ENCODE results near the gene PCNX1. TPM values are rescaled to one million over a fixed set of nuclear protein-coding genes. Genes with fewer than 3 reads are reported as not detected.

Gene PCNX1
- total RNA-seq, 1 donor, result 51.0 TPM

DNA sequence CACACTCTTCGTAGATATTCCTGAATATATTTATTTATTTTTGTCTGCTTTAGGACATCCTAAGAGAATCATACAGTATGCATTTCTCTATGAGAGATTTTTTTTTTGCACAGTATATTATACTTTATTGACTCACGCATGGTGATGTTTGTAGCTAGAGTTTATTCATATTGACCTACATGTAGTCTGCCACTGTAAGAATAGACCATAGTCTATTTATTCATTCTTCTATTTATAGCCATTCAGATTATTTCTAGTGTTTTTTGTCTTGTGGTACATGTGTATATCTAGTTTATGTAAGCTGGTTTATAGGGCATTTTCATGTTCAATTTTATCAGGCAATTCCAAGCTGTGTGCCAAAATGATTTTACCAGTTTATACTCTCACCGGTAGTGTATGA lies 45.2 kb downstream of the PCNX1 start:
- Histone ChIP-seq H4K20me1 (ENCODE audit: insufficient read depth, low read length) (peaks cover 12% of the 10 kb centered on the region), H3K4me3 (ENCODE audit: insufficient read depth, low read length) (no peak overlapping the region), H3K27me3 (ENCODE audit: insufficient read depth, low read length) (no peaks in the 10 kb centered on the region), H3K4me2 (ENCODE audit: insufficient read depth, low read length) (no peak overlapping the region), H3K9me3 (ENCODE audit: low read depth, low read length) (no peaks in the 10 kb centered on the region), H3K27ac (ENCODE audit: low read depth, low read length) (no peak overlapping the region), H2AFZ (ENCODE audit: low read length) (no peak overlapping the region), H3K79me2 (ENCODE audit: insufficient read depth, low read length) (peaks cover 40% of the 10 kb centered on the region), H3K36me3 (ENCODE audit: insufficient read depth, low read length) (peaks cover 11% of the 10 kb centered on the region), H3K4me1 (ENCODE audit: insufficient read depth, low read length) (peaks cover 6% of the 10 kb centered on the region)
- no peak for TF ChIP-seq CTCF (IDR thresholded peaks at IDR 0.05; ENCODE audit: extremely low read depth, low read depth, low read length)
- no peak for DNase-seq (ENCODE audit: insufficient read length, low spot score, missing footprints)

- Histone ChIP-seq H3K4me2 (ENCODE audit: insufficient read depth, low read length) (no peak overlapping the region), H3K27ac (ENCODE audit: low read depth, low read length) (no peak overlapping the region), H3K4me1 (ENCODE audit: insufficient read depth, low read length) (peaks cover 6% of the 10 kb centered on the region), H4K20me1 (ENCODE audit: insufficient read depth, low read length) (peaks cover 12% of the 10 kb centered on the region), H3K27me3 (ENCODE audit: insufficient read depth, low read length) (no peaks in the 10 kb centered on the region), H3K4me3 (ENCODE audit: insufficient read depth, low read length) (no peak overlapping the region), H3K36me3 (ENCODE audit: insufficient read depth, low read length) (peaks cover 7% of the 10 kb centered on the region), H3K79me2 (ENCODE audit: insufficient read depth, low read length) (peaks cover 43% of the 10 kb centered on the region), H3K9me3 (ENCODE audit: low read depth, low read length) (no peaks in the 10 kb centered on the region), H2AFZ (ENCODE audit: low read length) (no peak overlapping the region)
- no peak for DNase-seq (ENCODE audit: insufficient read length, low spot score, missing footprints)
- no peak for TF ChIP-seq CTCF (IDR thresholded peaks at IDR 0.05; ENCODE audit: extremely low read depth, low read depth, low read length)
Measured at GRCh38 chr14:70954068-70954467, 46.8 kb downstream of the PCNX1 start.

DNA sequence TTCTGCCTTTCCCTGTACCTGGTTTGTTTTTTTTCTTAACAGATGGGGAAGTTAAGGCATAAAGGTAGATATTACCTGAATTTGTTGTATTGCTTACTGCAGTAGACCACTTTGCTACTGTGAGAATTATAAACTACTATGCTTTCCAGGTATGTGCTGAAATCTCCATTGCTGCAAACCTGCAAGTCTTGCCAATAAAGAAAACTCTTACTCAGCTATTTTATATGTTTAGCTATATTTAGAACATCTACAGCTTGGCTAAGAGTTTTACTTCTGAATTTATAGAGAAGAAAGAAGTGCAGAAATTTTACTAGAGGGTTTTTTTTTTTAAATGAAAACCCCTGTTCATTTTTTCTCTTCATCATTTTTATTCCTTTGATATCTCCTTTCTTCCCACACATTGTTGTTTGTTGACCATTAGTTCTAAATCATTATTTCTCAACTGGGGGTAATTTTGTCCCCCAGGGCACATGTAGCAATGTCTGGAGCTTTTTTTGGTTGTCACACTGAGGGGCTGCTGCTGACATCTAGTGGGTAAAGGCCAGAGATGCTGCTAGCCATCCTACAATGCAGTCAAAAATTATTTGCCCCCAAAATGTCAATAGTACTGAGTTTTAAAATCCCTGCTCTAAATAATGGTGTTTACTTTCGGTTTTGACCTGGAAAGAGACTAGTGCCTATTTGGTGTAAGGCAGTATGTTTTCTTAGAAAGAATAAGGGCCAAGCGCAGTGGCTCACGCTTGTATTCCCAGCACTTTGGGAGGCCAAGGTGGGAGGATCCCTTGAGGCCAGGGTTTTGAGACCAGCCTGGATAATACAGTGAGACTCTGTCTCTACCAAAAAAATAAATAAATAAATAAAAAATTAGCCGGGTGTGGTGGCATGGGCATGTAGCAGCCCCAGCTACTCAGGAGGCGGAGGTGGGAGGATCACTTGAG lies 48.6 kb downstream of the PCNX1 start:
- H2AFZ ChIP-seq (ENCODE audit: low read length), result no peak overlapping the region
- H3K4me2 ChIP-seq (ENCODE audit: insufficient read depth, low read length), result peak overlapping the region; percentile 30
- H3K27me3 ChIP-seq (ENCODE audit: insufficient read depth, low read length), result no peaks in the 10 kb centered on the region
- H3K9me3 ChIP-seq (ENCODE audit: low read depth, low read length), result no peaks in the 10 kb centered on the region
- H3K4me3 ChIP-seq (ENCODE audit: insufficient read depth, low read length), result no peak overlapping the region
- peak; percentile 77 for TF ChIP-seq CTCF (IDR thresholded peaks at IDR 0.05; ENCODE audit: extremely low read depth, low read depth, low read length)
- peaks cover 12% of the 10 kb centered on the region for H4K20me1 ChIP-seq (ENCODE audit: insufficient read depth, low read length)
- peaks cover 36% of the 10 kb centered on the region for H3K79me2 ChIP-seq (ENCODE audit: insufficient read depth, low read length)
- H3K4me1 ChIP-seq (ENCODE audit: insufficient read depth, low read length), result peaks cover 6% of the 10 kb centered on the region
- no peaks in the 10 kb centered on the region for H3K36me3 ChIP-seq (ENCODE audit: insufficient read depth, low read length)
- DNase-seq (ENCODE audit: insufficient read length, low spot score, missing footprints), result peak; percentile 30
- no peak overlapping the region for H3K27ac ChIP-seq (ENCODE audit: low read depth, low read length)

DNA sequence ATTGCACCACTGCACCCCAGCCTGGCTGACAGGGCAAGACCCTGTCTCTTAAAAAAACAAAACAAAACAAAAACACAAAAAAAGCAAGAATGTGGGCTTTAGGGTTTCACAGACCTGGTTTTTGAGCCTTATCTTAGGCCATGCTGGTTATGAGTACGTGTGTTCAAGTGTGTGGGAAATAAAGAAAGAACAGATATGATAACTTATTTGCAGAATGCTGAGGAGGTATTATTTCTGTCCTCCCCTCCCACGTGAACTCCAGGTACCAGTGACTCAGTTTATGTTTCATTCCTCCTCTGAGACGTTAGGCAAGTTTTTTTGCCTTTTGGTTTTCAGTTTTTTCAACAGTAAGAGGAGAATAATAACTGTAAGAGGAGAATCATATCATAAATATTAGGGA lies 49.3 kb downstream of the PCNX1 start:
- no peak for TF ChIP-seq CTCF (IDR thresholded peaks at IDR 0.05; ENCODE audit: extremely low read depth, low read depth, low read length)
- no peak for DNase-seq (ENCODE audit: insufficient read length, low spot score, missing footprints)
- Histone ChIP-seq H3K79me2 (ENCODE audit: insufficient read depth, low read length) (peaks cover 36% of the 10 kb centered on the region), H2AFZ (ENCODE audit: low read length) (no peak overlapping the region), H3K4me1 (ENCODE audit: insufficient read depth, low read length) (peaks cover 6% of the 10 kb centered on the region), H3K36me3 (ENCODE audit: insufficient read depth, low read length) (no peaks in the 10 kb centered on the region), H3K4me3 (ENCODE audit: insufficient read depth, low read length) (no peak overlapping the region), H3K27ac (ENCODE audit: low read depth, low read length) (no peak overlapping the region), H3K4me2 (ENCODE audit: insufficient read depth, low read length) (no peak overlapping the region), H4K20me1 (ENCODE audit: insufficient read depth, low read length) (peaks cover 12% of the 10 kb centered on the region), H3K27me3 (ENCODE audit: insufficient read depth, low read length) (no peaks in the 10 kb centered on the region), H3K9me3 (ENCODE audit: low read depth, low read length) (no peaks in the 10 kb centered on the region)
